HCT116 (cell line): Measurements from ENCODE around the gene CCDC17.

Experiments
- CTCF ChIP-seq, 3 experiments: fragments of 200-600 bp in 1 of 3; sonication (generic) in 1 of 3; IDR thresholded peaks in 2 of 3; conservative IDR thresholded peaks in 1 of 3; 2 replicates each; pipeline ENCODE4 v1.5.1; 2012 to 2017; ENCODE audit warnings: low read depth in 2 of 3, low read length in 2 of 3, antibody characterized with exemption in 1 of 3, borderline replicate concordance in 1 of 3, control low read depth in 1 of 3, mild to moderate bottlenecking in 1 of 3, mixed read lengths in 1 of 3, mixed run types in 1 of 3, moderate library complexity in 1 of 3; ENCODE audit not compliant: insufficient read depth in 1 of 3
- EZH2 ChIP-seq: fragments of 200-600 bp; sonication (generic); IDR thresholded peaks from 2 replicates; pipeline ENCODE4 v1.6.1; 2017; ENCODE audit warnings: antibody characterized with exemption, mixed run types
- EZH2phosphoT487 ChIP-seq: fragments of 200-600 bp; IDR thresholded peaks from 2 replicates; pipeline ENCODE4 v1.6.1; 2018; ENCODE audit warnings: antibody characterized with exemption, borderline replicate concordance
- FOSL1 ChIP-seq: IDR thresholded peaks from 2 replicates; pipeline ENCODE4 v1.6.1; 2012; ENCODE audit warnings: low read depth
- JUND ChIP-seq: IDR thresholded peaks from 2 replicates; pipeline ENCODE4 v1.6.1; 2012
- MAX ChIP-seq: IDR thresholded peaks from 2 replicates; pipeline ENCODE4 v1.6.1; 2012
- POLR2A ChIP-seq: IDR thresholded peaks from 2 replicates; pipeline ENCODE4 v1.7.0; 2011; ENCODE audit warnings: borderline replicate concordance; ENCODE audit not compliant: insufficient read depth, insufficient read length; ENCODE audit errors: extremely low read depth
- POLR2AphosphoS5 ChIP-seq: IDR thresholded peaks from 2 replicates; pipeline ENCODE4 v1.6.1; 2011; ENCODE audit warnings: mild to moderate bottlenecking, low read depth, low read length, moderate library complexity
- RAD21 ChIP-seq: IDR thresholded peaks from 2 replicates; pipeline ENCODE4 v1.6.1; 2012; ENCODE audit warnings: low read depth, mild to moderate bottlenecking
- SIN3A ChIP-seq: IDR thresholded peaks from 2 replicates; pipeline ENCODE4 v1.6.1; 2012; ENCODE audit warnings: low read depth
- SP1 ChIP-seq: IDR thresholded peaks from 2 replicates; pipeline ENCODE4 v1.6.1; 2012; ENCODE audit warnings: low read depth
- YY1 ChIP-seq: IDR thresholded peaks from 2 replicates; pipeline ENCODE4 v1.6.1; 2011; ENCODE audit warnings: low read length, low read depth, moderate library complexity, mild to moderate bottlenecking; ENCODE audit not compliant: insufficient replicate concordance; ENCODE audit errors: extremely low read depth
- ZBTB33 ChIP-seq: IDR thresholded peaks from 2 replicates; pipeline ENCODE4 v1.6.1; 2011; ENCODE audit warnings: mild to moderate bottlenecking, low read length, moderate library complexity; ENCODE audit not compliant: insufficient replicate concordance; ENCODE audit errors: extremely low read depth
- ZNF274 ChIP-seq: fragments of 200-500 bp; sonication (Bioruptor generic); IDR thresholded peaks from 2 replicates; pipeline ENCODE4 v1.6.1; 2014; ENCODE audit warnings: mild to moderate bottlenecking, low read depth, low read length, inconsistent platforms

GRCh38 chr1:45584351-45585109 lies 39.3 kb downstream of the CCDC17 start:
- TF ChIP-seq JUND = no peak
- TF ChIP-seq EZH2phosphoT487 = no peak
- TF ChIP-seq CTCF (IDR thresholded peaks at IDR 0.05 in 2 of 3, conservative IDR thresholded peaks at IDR 0.05 in 1 of 3; ENCODE audit: borderline replicate concordance in 1 of 3, insufficient read depth in 1 of 3, low read depth in 2 of 3, low read length in 2 of 3) = no peak
- TF ChIP-seq YY1 = peak; percentile 70
- no peak for TF ChIP-seq FOSL1
- TF ChIP-seq SP1 = no peak; the same call in 1 of the 2 replicates
- TF ChIP-seq MAX = peak; percentile 78
- no peak for TF ChIP-seq POLR2A
- peak; percentile 66; the same call in 1 of the 2 replicates for TF ChIP-seq SIN3A
- no peak for TF ChIP-seq ZNF274
- TF ChIP-seq EZH2 = no peak
- TF ChIP-seq ZBTB33 = no peak
- no peak for TF ChIP-seq POLR2AphosphoS5
- peak; percentile 29; the same call in 1 of the 2 replicates for TF ChIP-seq RAD21
